GM10266 (cell line): ENCODE results near the gene RPN1.

Experiments used
- DNase-seq: peaks from one replicate; pipeline ENCODE4 v3.0.0; 2012; ENCODE audit errors: extremely low spot score
- TF ChIP-seq, protein P1 (sequence below): IDR thresholded peaks from 2 replicates; pipeline ENCODE4 v1.5.1; 2012; ENCODE audit warnings: mild to moderate bottlenecking, low read depth; ENCODE audit not compliant: control insufficient read depth, insufficient read depth; ENCODE audit errors: missing control alignments

RPN1 gene

GRCh38 chr3:128647307-128647706, 3.3 kb downstream of the RPN1 start:
- no peak for DNase-seq
- TF ChIP-seq, protein P1, sequence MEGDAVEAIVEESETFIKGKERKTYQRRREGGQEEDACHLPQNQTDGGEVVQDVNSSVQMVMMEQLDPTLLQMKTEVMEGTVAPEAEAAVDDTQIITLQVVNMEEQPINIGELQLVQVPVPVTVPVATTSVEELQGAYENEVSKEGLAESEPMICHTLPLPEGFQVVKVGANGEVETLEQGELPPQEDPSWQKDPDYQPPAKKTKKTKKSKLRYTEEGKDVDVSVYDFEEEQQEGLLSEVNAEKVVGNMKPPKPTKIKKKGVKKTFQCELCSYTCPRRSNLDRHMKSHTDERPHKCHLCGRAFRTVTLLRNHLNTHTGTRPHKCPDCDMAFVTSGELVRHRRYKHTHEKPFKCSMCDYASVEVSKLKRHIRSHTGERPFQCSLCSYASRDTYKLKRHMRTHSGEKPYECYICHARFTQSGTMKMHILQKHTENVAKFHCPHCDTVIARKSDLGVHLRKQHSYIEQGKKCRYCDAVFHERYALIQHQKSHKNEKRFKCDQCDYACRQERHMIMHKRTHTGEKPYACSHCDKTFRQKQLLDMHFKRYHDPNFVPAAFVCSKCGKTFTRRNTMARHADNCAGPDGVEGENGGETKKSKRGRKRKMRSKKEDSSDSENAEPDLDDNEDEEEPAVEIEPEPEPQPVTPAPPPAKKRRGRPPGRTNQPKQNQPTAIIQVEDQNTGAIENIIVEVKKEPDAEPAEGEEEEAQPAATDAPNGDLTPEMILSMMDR = no peak

GRCh38 chr3:128634075-128634611, 16.5 kb downstream of the RPN1 start:
- DNase-seq = no peak
- TF ChIP-seq, protein P1 = no peak

DNA sequence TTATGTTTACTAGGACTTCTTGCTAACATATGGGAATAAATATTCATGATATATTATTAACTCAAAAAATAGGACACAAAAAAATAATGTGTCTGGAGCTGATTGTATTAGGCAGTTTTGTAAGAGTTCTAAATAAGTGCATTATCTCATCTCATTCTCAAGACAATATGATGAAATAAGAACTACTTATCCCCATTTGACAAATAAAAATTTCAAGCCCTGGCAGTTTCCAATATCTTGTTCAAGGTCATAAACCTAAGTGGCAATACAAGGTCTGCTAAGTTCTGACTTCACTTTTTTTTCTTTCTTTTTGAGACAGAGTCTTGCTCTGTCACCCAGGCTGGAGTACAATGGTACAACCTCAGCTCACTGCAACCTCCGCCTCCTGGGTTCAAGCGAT, 18.3 kb downstream of the RPN1 start:
- no peak for DNase-seq
- TF ChIP-seq, protein P1 = no peak

- TF ChIP-seq, protein P1 = no peak
- no peak for DNase-seq
Measured at GRCh38 chr3:128629936-128630335, 20.7 kb downstream of the RPN1 start.

GRCh38 chr3:128625409-128625945, 25.1 kb downstream of the RPN1 start:
- no peak for DNase-seq
- TF ChIP-seq, protein P1 = no peak

DNA sequence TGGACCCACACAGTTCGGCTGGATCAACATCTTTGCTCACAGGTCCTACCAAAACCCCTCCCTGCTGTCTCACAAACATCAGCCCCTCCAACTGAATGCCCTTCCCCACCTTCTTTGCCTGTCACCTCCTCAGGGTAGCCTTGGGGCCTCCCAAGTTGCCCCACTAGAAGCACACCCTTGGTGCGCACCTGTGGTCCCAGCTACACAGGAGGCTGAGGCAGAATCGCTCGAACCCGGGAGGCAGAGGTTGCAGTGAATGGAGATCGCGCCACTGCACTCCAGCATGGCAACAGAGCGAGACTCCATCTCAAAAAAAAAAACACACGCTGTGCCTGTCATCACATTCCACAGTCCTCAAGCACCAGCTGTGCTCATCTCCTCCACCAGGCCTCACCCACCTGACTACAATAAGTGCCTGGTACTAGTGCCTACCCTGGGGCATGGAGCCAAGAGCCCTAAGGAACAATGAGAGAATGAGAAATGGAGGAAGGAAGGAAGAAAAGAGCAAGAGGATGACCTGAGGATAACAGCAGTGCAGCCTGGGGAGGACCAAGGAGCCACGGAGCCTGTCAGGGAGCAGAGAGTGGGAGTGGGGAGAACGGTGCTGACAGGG, 26.0 kb downstream of the RPN1 start:
- DNase-seq = no peak
- TF ChIP-seq, protein P1 = no peak

- DNase-seq = no peak
- TF ChIP-seq, protein P1 = no peak
Measured at GRCh38 chr3:128623762-128624176, 26.8 kb downstream of the RPN1 start.
